Measurements from ENCODE around the gene AIP. TPM values are rescaled to one million over a fixed set of nuclear protein-coding genes. Genes with fewer than 3 reads are reported as not detected.

Gene AIP
- total and polyA plus RNA-seq, 9 of the 15 experiments (the other 6 are each of a cell fraction or from before 2014, with no cell fraction given), result 5.2 to 92.5 (median 52.7) TPM

DNA sequence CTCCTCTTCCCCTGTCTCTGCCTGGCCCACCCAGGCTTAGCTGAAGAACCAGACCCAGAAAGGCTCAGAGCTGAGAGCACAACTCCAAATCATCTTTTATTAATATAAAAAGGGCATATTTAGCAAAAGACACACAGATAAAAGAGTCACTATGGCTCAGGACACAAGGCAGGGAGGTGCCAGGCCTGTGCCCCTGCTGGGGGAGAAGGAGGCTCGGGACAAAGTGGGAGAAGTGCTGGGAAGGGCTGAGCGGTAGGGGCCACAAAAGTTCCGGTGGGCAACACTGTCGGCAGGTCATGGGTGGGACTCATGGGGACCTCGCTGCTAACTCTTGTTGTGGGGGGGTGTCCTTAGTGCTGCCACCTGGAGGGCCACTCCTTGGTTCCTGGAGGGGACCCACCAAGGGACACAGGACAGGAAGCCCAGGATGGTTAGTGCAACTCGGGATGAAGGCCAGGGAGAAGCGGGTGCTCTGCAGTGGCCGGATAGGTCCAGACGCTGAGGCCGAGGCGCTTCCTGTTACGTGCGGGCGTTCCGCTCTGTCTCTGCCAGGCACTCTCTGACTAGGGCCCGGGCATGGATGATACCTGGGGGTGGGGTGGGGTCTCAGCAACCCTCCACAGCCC is 23.7 kb downstream of the AIP start:
- Histone ChIP-seq H3K27me3 (ENCODE audit: control insufficient read depth in 2 of 2, insufficient read depth in 2 of 2, low read length in 2 of 2) (no peaks in the 10 kb centered on the region), H3K9ac (ENCODE audit: insufficient read depth in 1 of 2, low read depth in 2 of 2, low read length in 2 of 2) (peak overlapping the region; percentile 82 to 87; a peak in 3 of 4 replicates), H3K9me1 (ENCODE audit: control insufficient read depth, insufficient read depth, low read length) (peaks cover 2% of the 10 kb centered on the region), H4K20me1 (replicated peaks; ENCODE audit: control insufficient read depth, insufficient read depth, low read length) (no peaks in the 10 kb centered on the region), H3K27ac (ENCODE audit: extremely low read depth, low read depth, low read length) (peak overlapping the region; percentile 7; the same call in 1 of the 3 replicates), H3K4me2 (ENCODE audit: insufficient read depth, low read length) (peak overlapping the region; percentile 98), H2AFZ (ENCODE audit: low read depth, low read length) (no peak overlapping the region), H3K4me1 (replicated peaks in 1 of 2; ENCODE audit: control insufficient read depth in 2 of 2, insufficient read depth in 2 of 2, low read length in 2 of 2) (peaks cover 28 to 70% of the 10 kb centered on the region in 2 experiments), H3K36me3 (ENCODE audit: control insufficient read depth, insufficient read depth, low read length) (peaks cover 26% of the 10 kb centered on the region; the same call in 2 of the 3 replicates), H3K4me3 (peak overlapping the region; percentile 79; the same call in 1 of the 2 replicates), H3K9me3 (replicated peaks; ENCODE audit: control insufficient read depth, insufficient read depth, low read depth, low read length) (no peaks in the 10 kb centered on the region), H3K79me2 (ENCODE audit: control insufficient read depth, insufficient read depth, low read length) (peaks cover 33% of the 10 kb centered on the region)
- WGBS (ENCODE audit: insufficient coverage, low coverage, missing lambda C conversion rate), result 82% methylated on average over 15 of the region's 16 CpGs
- FAIRE-seq (no peak), DNase-seq (ENCODE audit: extremely low read depth in 1 of 4, low spot score in 3 of 4) (no peak), ATAC-seq (no peak)
- peak; percentile 17 for TF ChIP-seq TBP (optimal IDR thresholded peaks at IDR 0.05; ENCODE audit: low read depth, low read length)
- TF ChIP-seq NFE2L1 (tag; IDR thresholded peaks at IDR 0.05; ENCODE audit: borderline replicate concordance, low read depth), result no peak
- TF ChIP-seq POLR2AphosphoS2 (IDR thresholded peaks at IDR 0.05; ENCODE audit: low read length), result no peak
- 0 out of 2 replicates have a peak, but pooled peaks have one; percentile 15 for TF ChIP-seq RBFOX2 (IDR thresholded peaks at IDR 0.05; ENCODE audit: low read depth, low read length)
- TF ChIP-seq, protein P1, sequence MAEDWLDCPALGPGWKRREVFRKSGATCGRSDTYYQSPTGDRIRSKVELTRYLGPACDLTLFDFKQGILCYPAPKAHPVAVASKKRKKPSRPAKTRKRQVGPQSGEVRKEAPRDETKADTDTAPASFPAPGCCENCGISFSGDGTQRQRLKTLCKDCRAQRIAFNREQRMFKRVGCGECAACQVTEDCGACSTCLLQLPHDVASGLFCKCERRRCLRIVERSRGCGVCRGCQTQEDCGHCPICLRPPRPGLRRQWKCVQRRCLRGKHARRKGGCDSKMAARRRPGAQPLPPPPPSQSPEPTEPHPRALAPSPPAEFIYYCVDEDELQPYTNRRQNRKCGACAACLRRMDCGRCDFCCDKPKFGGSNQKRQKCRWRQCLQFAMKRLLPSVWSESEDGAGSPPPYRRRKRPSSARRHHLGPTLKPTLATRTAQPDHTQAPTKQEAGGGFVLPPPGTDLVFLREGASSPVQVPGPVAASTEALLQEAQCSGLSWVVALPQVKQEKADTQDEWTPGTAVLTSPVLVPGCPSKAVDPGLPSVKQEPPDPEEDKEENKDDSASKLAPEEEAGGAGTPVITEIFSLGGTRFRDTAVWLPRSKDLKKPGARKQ (CRISPR knock-in tag; IDR thresholded peaks at IDR 0.05), result no peak
- no peak for TF ChIP-seq NR4A1 (CRISPR knock-in tag; IDR thresholded peaks at IDR 0.05)
- TF ChIP-seq NR4A1 (tag; IDR thresholded peaks at IDR 0.05), result no peak
- no peak for TF ChIP-seq COPS2 (conservative IDR thresholded peaks at IDR 0.05)
- CTCF ChIA-PET (ENCODE audit: low intra/inter-chr PET ratio), result interaction anchor here (0.8 to 2.5 kb wide), 3 partner anchors 72 to 106 kb away, joined by 4 to 13 read pairs (median 4); partner anchors contain the start of gene PPP1CA
- in situ Hi-C loops (cut with MboI), result no loop called here
- no TSS peak for BruUV-seq (replicated peaks)
- intact Hi-C loops (cut with micrococcal nuclease), result loop anchor here (2.0 to 5.0 kb wide), 5 partner anchors 34 to 149 kb away; partner anchors contain the start of genes GSTP1, PPP1CA and RPS6KB2
- POLR2A ChIA-PET, result interaction anchor here (1.0 kb wide), 1 partner anchor 72 kb away, joined by 3 read pairs; no protein-coding TSS in a partner anchor

Data from K562 (cell line).